Testis (tissue), 2 donors: ENCODE data around the gene C1orf74.

Source experiments
- POLR2A ChIP-seq: fragments of 450-650 bp; IDR thresholded peaks from one replicate; pipeline ENCODE4 v1.6.1; 2017; ENCODE audit warnings: antibody characterized with exemption, mild to moderate bottlenecking, moderate library complexity
- TF ChIP-seq, protein P1 (sequence below), 3 experiments: fragments of 450-650 bp in 2 of 3; fragments of 200-600 bp in 1 of 3; sonication (generic) in 1 of 3; IDR thresholded peaks; one replicate each; pipeline ENCODE4 v1.5.1; 2016 to 2019; ENCODE audit warnings: antibody characterized with exemption in 3 of 3, mild to moderate bottlenecking in 2 of 3, moderate library complexity in 1 of 3

- TF ChIP-seq, protein P1, sequence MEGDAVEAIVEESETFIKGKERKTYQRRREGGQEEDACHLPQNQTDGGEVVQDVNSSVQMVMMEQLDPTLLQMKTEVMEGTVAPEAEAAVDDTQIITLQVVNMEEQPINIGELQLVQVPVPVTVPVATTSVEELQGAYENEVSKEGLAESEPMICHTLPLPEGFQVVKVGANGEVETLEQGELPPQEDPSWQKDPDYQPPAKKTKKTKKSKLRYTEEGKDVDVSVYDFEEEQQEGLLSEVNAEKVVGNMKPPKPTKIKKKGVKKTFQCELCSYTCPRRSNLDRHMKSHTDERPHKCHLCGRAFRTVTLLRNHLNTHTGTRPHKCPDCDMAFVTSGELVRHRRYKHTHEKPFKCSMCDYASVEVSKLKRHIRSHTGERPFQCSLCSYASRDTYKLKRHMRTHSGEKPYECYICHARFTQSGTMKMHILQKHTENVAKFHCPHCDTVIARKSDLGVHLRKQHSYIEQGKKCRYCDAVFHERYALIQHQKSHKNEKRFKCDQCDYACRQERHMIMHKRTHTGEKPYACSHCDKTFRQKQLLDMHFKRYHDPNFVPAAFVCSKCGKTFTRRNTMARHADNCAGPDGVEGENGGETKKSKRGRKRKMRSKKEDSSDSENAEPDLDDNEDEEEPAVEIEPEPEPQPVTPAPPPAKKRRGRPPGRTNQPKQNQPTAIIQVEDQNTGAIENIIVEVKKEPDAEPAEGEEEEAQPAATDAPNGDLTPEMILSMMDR (IDR thresholded peaks at IDR 0.05): no peak
- no peak for TF ChIP-seq POLR2A
These were observed 23.2 kb downstream of the C1orf74 start for GRCh38 chr1:209761011-209761635.
